ENCODE results near the gene INTS6L. TPM values are rescaled to one million over a fixed set of nuclear protein-coding genes. Genes with fewer than 3 reads are reported as not detected.
"Not testable (repeated sequence)": the region's sequence is repeated elsewhere in the genome, so short reads cannot be mapped to it uniquely, and the experiment has no call there.

The INTS6L gene
- total RNA-seq, 1 experiment from 2014 or later: 3.7 TPM

GRCh38 chrX:135596495-135596894, 76.0 kb downstream of the INTS6L start:
- DNase-seq (ENCODE audit: low read depth): peak; percentile 17

GRCh38 chrX:135605906-135606305, 85.4 kb downstream of the INTS6L start:
- no peak for DNase-seq (ENCODE audit: low read depth)

- not testable (repeated sequence) for DNase-seq (ENCODE audit: low read depth)
These were observed 104.1 kb downstream of the INTS6L start for GRCh38 chrX:135624408-135625204.

- DNase-seq (ENCODE audit: low read depth): no peak
These were observed 105.5 kb downstream of the INTS6L start for GRCh38 chrX:135625995-135626394.

GRCh38 chrX:135629342-135629741, 108.9 kb downstream of the INTS6L start:
- no peak for DNase-seq (ENCODE audit: low read depth)

Other genes with a start within 250 kb of the INTS6L start
- not detected in 2 replicates for gene ETDC, start 211.2 kb upstream of the INTS6L start, total RNA-seq (2014; rRNA removed; shearing (Covaris generic))
- gene ZNF75D, start 176.6 kb upstream of the INTS6L start, total RNA-seq (2014; rRNA removed; shearing (Covaris generic)): 1.2 and 1.3 TPM in 2 replicates
- gene ZNF449, start 175.9 kb upstream of the INTS6L start, total RNA-seq (2014; rRNA removed; shearing (Covaris generic)): 2.1 and 2.3 TPM in 2 replicates
- 0.03 and 0.07 TPM in 2 replicates for gene SMIM10L2A, start 98.7 kb upstream of the INTS6L start, total RNA-seq (2014; rRNA removed; shearing (Covaris generic))
- 46.8 and 61.1 TPM in 2 replicates for gene CT45A1, start 193.0 kb downstream of the INTS6L start, total RNA-seq (2014; rRNA removed; shearing (Covaris generic))
- gene CT45A3, start 247.5 kb downstream of the INTS6L start, total RNA-seq (2014; rRNA removed; shearing (Covaris generic)): 0.24 and 0.47 TPM in 2 replicates

All from HT1080 (cell line).